Hepatocyte (in vitro differentiated cells): ENCODE results near the gene ERBB4. TPM values are rescaled to one million over a fixed set of nuclear protein-coding genes. Genes with fewer than 3 reads are reported as not detected.

Experiments
- DNase-seq: peaks from one replicate; pipeline ENCODE4 v3.0.0-alpha.2; 2016; ENCODE audit warnings: low spot score
- H2AFZ ChIP-seq: fragments of 200-600 bp; sonication (generic); 2 replicates; pipeline ENCODE4 v1.6.0; 2016; ENCODE audit warnings: antibody characterized with exemption, mild to moderate bottlenecking
- H3K27ac ChIP-seq: fragments of 200-600 bp; sonication (generic); 2 replicates; pipeline ENCODE4 v1.5.1; 2016; ENCODE audit warnings: mild to moderate bottlenecking
- H3K27me3 ChIP-seq: fragments of 200-600 bp; sonication (generic); 2 replicates; pipeline ENCODE4 v1.6.1; 2016
- H3K36me3 ChIP-seq: fragments of 200-600 bp; sonication (generic); replicated peaks from 2 replicates; pipeline ENCODE4 v1.5.1; 2016; ENCODE audit warnings: low read depth; ENCODE audit not compliant: insufficient read depth
- H3K4me1 ChIP-seq: fragments of 200-600 bp; sonication (generic); 2 replicates; pipeline ENCODE4 v1.5.1; 2016; ENCODE audit warnings: mild to moderate bottlenecking, moderate library complexity; ENCODE audit not compliant: insufficient read depth
- H3K4me2 ChIP-seq: fragments of 200-600 bp; sonication (generic); 2 replicates; pipeline ENCODE4 v1.6.0; 2016
- H3K4me3 ChIP-seq: fragments of 200-600 bp; sonication (generic); 2 replicates; pipeline ENCODE4 v1.5.1; 2016; ENCODE audit warnings: mild to moderate bottlenecking
- H3K79me2 ChIP-seq: fragments of 200-600 bp; sonication (generic); 2 replicates; pipeline ENCODE4 v1.6.0; 2017; ENCODE audit warnings: mild to moderate bottlenecking
- H3K9me2 ChIP-seq: fragments of 200-600 bp; sonication (generic); replicated peaks from 2 replicates; pipeline ENCODE4 v1.6.0; 2017; ENCODE audit warnings: mild to moderate bottlenecking; ENCODE audit not compliant: insufficient read depth
- H3K9me3 ChIP-seq: fragments of 200-600 bp; sonication (generic); 2 replicates; pipeline ENCODE4 v1.5.1; 2016; ENCODE audit warnings: low read depth, mild to moderate bottlenecking
- H4K20me1 ChIP-seq: fragments of 200-600 bp; sonication (generic); 2 replicates; pipeline ENCODE4 v1.6.0; 2016; ENCODE audit warnings: mild to moderate bottlenecking; ENCODE audit not compliant: insufficient read depth, poor library complexity, severe bottlenecking
- CTCF ChIP-seq: fragments of 200-600 bp; sonication (generic); IDR thresholded peaks from 2 replicates; pipeline ENCODE4 v1.5.1; 2016; ENCODE audit warnings: antibody characterized with exemption, mild to moderate bottlenecking; ENCODE audit not compliant: poor library complexity
- EZH2 ChIP-seq: fragments of 200-600 bp; sonication (generic); IDR thresholded peaks from 2 replicates; pipeline ENCODE4 v1.6.1; 2016; ENCODE audit warnings: antibody characterized with exemption, mild to moderate bottlenecking, borderline replicate concordance
- EZH2phosphoT487 ChIP-seq: fragments of 200-600 bp; sonication (generic); IDR thresholded peaks from one replicate; pipeline ENCODE4 v1.6.1; 2018; ENCODE audit warnings: antibody characterized with exemption, mild to moderate bottlenecking, low read depth, moderate library complexity; ENCODE audit not compliant: unreplicated experiment, severe bottlenecking
- WGBS: methylation state at CpG from one replicate; pipeline ENCODE4 v1.1.6; 2016; ENCODE audit warnings: low lambda C conversion rate; ENCODE audit errors: missing lambda C conversion rate; 5-methylcytosine and 5-hydroxymethylcytosine counted together
- polyA plus RNA-seq: library from polyadenylated mRNA; unstranded; fragments of >200 nt; fragmentation: Nextera tagmentation; extraction: Ambion mirVana; gene quantifications from 2 replicates; pipeline ENCODE4 v1.2.1, GENCODE V29; 2016
- total RNA-seq: library from RNA; depleted of rRNA; stranded (reverse); fragments of >200 nt; gene quantifications from 2 replicates; pipeline ENCODE4 v1.2.3, GENCODE V29; 2014

Gene ERBB4
- total and polyA plus RNA-seq, 2 experiments from 2014 or later, result 3.4 to 3.9 TPM

GRCh38 chr2:211692689-211693088, 845.9 kb downstream of the ERBB4 start:
- TF ChIP-seq EZH2phosphoT487 (no peak), CTCF (no peak), EZH2 (no peak)
- Histone ChIP-seq H3K27ac (no peak overlapping the region), H3K4me1 (no peaks in the 10 kb centered on the region), H2AFZ (no peak overlapping the region), H3K9me3 (no peaks in the 10 kb centered on the region), H3K4me2 (no peak overlapping the region), H4K20me1 (no peaks in the 10 kb centered on the region), H3K9me2 (no peaks in the 10 kb centered on the region), H3K36me3 (no peaks in the 10 kb centered on the region), H3K79me2 (no peaks in the 10 kb centered on the region), H3K4me3 (no peak overlapping the region), H3K27me3 (no peaks in the 10 kb centered on the region)
- 89% methylated on average over 2 of the region's 2 CpGs for WGBS
- DNase-seq, result no peak

- no peaks in the 10 kb centered on the region for H3K9me3 ChIP-seq
- no peaks in the 10 kb centered on the region for H3K27me3 ChIP-seq
- no peaks in the 10 kb centered on the region for H3K36me3 ChIP-seq
- 50% methylated on average over 1 of the region's 1 CpG for WGBS
- no peaks in the 10 kb centered on the region for H4K20me1 ChIP-seq
- H3K4me3 ChIP-seq, result no peak overlapping the region
- DNase-seq, result no peak
- no peak overlapping the region for H2AFZ ChIP-seq
- no peak overlapping the region for H3K4me2 ChIP-seq
- H3K27ac ChIP-seq, result no peak overlapping the region
- no peaks in the 10 kb centered on the region for H3K79me2 ChIP-seq
- no peak for TF ChIP-seq EZH2
- TF ChIP-seq CTCF, result no peak
- TF ChIP-seq EZH2phosphoT487, result no peak
- no peaks in the 10 kb centered on the region for H3K9me2 ChIP-seq
- no peaks in the 10 kb centered on the region for H3K4me1 ChIP-seq
Observed at GRCh38 chr2:211690736-211691135, 847.9 kb downstream of the ERBB4 start.

- Histone ChIP-seq H4K20me1 (no peaks in the 10 kb centered on the region), H3K4me3 (no peak overlapping the region), H3K4me2 (no peak overlapping the region), H2AFZ (no peak overlapping the region), H3K79me2 (no peaks in the 10 kb centered on the region), H3K27ac (no peak overlapping the region), H3K9me2 (no peaks in the 10 kb centered on the region), H3K9me3 (no peaks in the 10 kb centered on the region), H3K36me3 (no peaks in the 10 kb centered on the region), H3K4me1 (no peaks in the 10 kb centered on the region), H3K27me3 (no peaks in the 10 kb centered on the region)
- no peak for DNase-seq
- no peak for TF ChIP-seq EZH2
- no peak for TF ChIP-seq CTCF
- TF ChIP-seq EZH2phosphoT487, result no peak
- WGBS, result 85% methylated on average over 2 of the region's 2 CpGs
Observed at GRCh38 chr2:211688196-211688595, 850.4 kb downstream of the ERBB4 start.

- Histone ChIP-seq H3K9me3 (no peaks in the 10 kb centered on the region), H3K4me2 (no peak overlapping the region), H3K79me2 (no peaks in the 10 kb centered on the region), H3K27me3 (no peaks in the 10 kb centered on the region), H3K4me1 (no peaks in the 10 kb centered on the region), H3K36me3 (no peaks in the 10 kb centered on the region), H3K4me3 (no peak overlapping the region), H3K27ac (no peak overlapping the region), H2AFZ (no peak overlapping the region), H4K20me1 (no peaks in the 10 kb centered on the region), H3K9me2 (no peaks in the 10 kb centered on the region)
- TF ChIP-seq CTCF, result no peak
- DNase-seq, result no peak
- WGBS, result 69% methylated on average over 2 of the region's 2 CpGs
Observed at GRCh38 chr2:211674715-211675114, 863.9 kb downstream of the ERBB4 start.
